Measurements from ENCODE around the gene AFAP1L1.

Gene AFAP1L1

GRCh38 chr5:149323621-149324205 lies 52.1 kb downstream of the AFAP1L1 start:
- Histone ChIP-seq H3K4me1 (ENCODE audit: control insufficient read depth in 1 of 2, insufficient read depth in 1 of 2, low read depth in 1 of 2, low read length in 1 of 2) (no peaks in the 10 kb centered on the region), H3K27ac (no peak overlapping the region), H3K27me3 (no peaks in the 10 kb centered on the region), H3K4me3 (ENCODE audit: low read depth in 1 of 2, low read length in 1 of 2) (no peak overlapping the region), H3K9me3 (no peaks in the 10 kb centered on the region), H3K36me3 (no peaks in the 10 kb centered on the region)
- TF ChIP-seq CTCF (IDR thresholded peaks at IDR 0.05) = no peak

- Histone ChIP-seq H3K4me1 (ENCODE audit: control insufficient read depth in 1 of 2, insufficient read depth in 1 of 2, low read depth in 1 of 2, low read length in 1 of 2) (no peaks in the 10 kb centered on the region), H3K9me3 (no peaks in the 10 kb centered on the region), H3K27ac (no peak overlapping the region), H3K4me3 (ENCODE audit: low read depth in 1 of 2, low read length in 1 of 2) (no peak overlapping the region), H3K27me3 (no peaks in the 10 kb centered on the region), H3K36me3 (no peaks in the 10 kb centered on the region)
- no peak for TF ChIP-seq CTCF (IDR thresholded peaks at IDR 0.05)
Measured at GRCh38 chr5:149324641-149325040, 53.0 kb downstream of the AFAP1L1 start.

GRCh38 chr5:149325166-149325735 lies 53.6 kb downstream of the AFAP1L1 start:
- Histone ChIP-seq H3K27ac (no peak overlapping the region), H3K9me3 (no peaks in the 10 kb centered on the region)
- TF ChIP-seq CTCF (IDR thresholded peaks at IDR 0.05) = no peak

GRCh38 chr5:149325894-149326293 lies 54.2 kb downstream of the AFAP1L1 start:
- no peaks in the 10 kb centered on the region for H3K27me3 ChIP-seq
- H3K4me1 ChIP-seq (ENCODE audit: control insufficient read depth in 1 of 2, insufficient read depth in 1 of 2, low read depth in 1 of 2, low read length in 1 of 2) = no peaks in the 10 kb centered on the region
- H3K27ac ChIP-seq = no peak overlapping the region
- H3K36me3 ChIP-seq = no peaks in the 10 kb centered on the region
- no peaks in the 10 kb centered on the region for H3K9me3 ChIP-seq
- no peak for TF ChIP-seq CTCF (IDR thresholded peaks at IDR 0.05)
- no peak overlapping the region for H3K4me3 ChIP-seq (ENCODE audit: low read depth in 1 of 2, low read length in 1 of 2)

More at GRCh38 chr5:149325166-149325735, 53.6 kb downstream of the AFAP1L1 start:
- Histone ChIP-seq H3K27me3 (no peaks in the 10 kb centered on the region), H3K4me3 (ENCODE audit: low read depth in 1 of 2, low read length in 1 of 2) (no peak overlapping the region), H3K4me1 (ENCODE audit: control insufficient read depth in 1 of 2, insufficient read depth in 1 of 2, low read depth in 1 of 2, low read length in 1 of 2) (no peaks in the 10 kb centered on the region), H3K36me3 (no peaks in the 10 kb centered on the region)

GRCh38 chr5:149326611-149327010 lies 55.0 kb downstream of the AFAP1L1 start:
- Histone ChIP-seq H3K27ac (no peak overlapping the region), H3K4me3 (ENCODE audit: low read depth in 1 of 2, low read length in 1 of 2) (no peak overlapping the region), H3K36me3 (no peaks in the 10 kb centered on the region), H3K9me3 (no peaks in the 10 kb centered on the region), H3K27me3 (no peaks in the 10 kb centered on the region), H3K4me1 (ENCODE audit: control insufficient read depth in 1 of 2, insufficient read depth in 1 of 2, low read depth in 1 of 2, low read length in 1 of 2) (no peaks in the 10 kb centered on the region)
- no peak for TF ChIP-seq CTCF (IDR thresholded peaks at IDR 0.05)

Data from neutrophil (primary cell).